Breast epithelium (tissue), 3 donors: ENCODE results near the gene HCN4.

Experiments used
- CTCF ChIP-seq, 3 donors: fragments of 450-650 bp; IDR thresholded peaks; one replicate each; pipeline ENCODE4 v1.5.1; 2016 to 2017; ENCODE audit warnings: antibody characterized with exemption in 3 of 3, mild to moderate bottlenecking in 3 of 3, moderate library complexity in 3 of 3
- POLR2A ChIP-seq: fragments of 450-650 bp; IDR thresholded peaks from one replicate; pipeline ENCODE4 v1.6.1; 2016; ENCODE audit warnings: antibody characterized with exemption, mild to moderate bottlenecking, moderate library complexity

GRCh38 chr15:73303636-73304035 lies 65.1 kb downstream of the HCN4 start:
- TF ChIP-seq CTCF (IDR thresholded peaks at IDR 0.05) (no peak), POLR2A (no peak)
